Endothelial cell of umbilical vein (primary cell): Measurements from ENCODE around the gene SLIT2.

Source experiments
- EZH2 ChIP-seq: IDR thresholded peaks from 2 replicates; pipeline ENCODE4 v1.6.1; 2012; ENCODE audit warnings: borderline replicate concordance, low read depth, mild to moderate bottlenecking, moderate library complexity, low read length, inconsistent platforms; ENCODE audit not compliant: severe bottlenecking
- FOS ChIP-seq: IDR thresholded peaks from 2 replicates; pipeline ENCODE4 v1.6.1; 2011; ENCODE audit warnings: mild to moderate bottlenecking, low read length, moderate library complexity, borderline replicate concordance; ENCODE audit not compliant: insufficient read depth
- GATA2 ChIP-seq: IDR thresholded peaks from 2 replicates; pipeline ENCODE4 v1.7.0; 2011; ENCODE audit warnings: low read depth, mild to moderate bottlenecking, moderate library complexity, mixed read lengths, low read length; ENCODE audit not compliant: insufficient read length, insufficient read depth
- JUN ChIP-seq: IDR thresholded peaks from 2 replicates; pipeline ENCODE4 v1.6.1; 2011; ENCODE audit warnings: borderline replicate concordance, low read depth; ENCODE audit not compliant: insufficient read length, insufficient read depth
- MYC ChIP-seq: IDR thresholded peaks from one replicate; pipeline ENCODE4 v1.6.1; 2011; ENCODE audit warnings: mild to moderate bottlenecking, low read depth, low read length
- POLR2A ChIP-seq: IDR thresholded peaks from 2 replicates; pipeline ENCODE4 v1.6.1; 2012; ENCODE audit warnings: low read depth, mild to moderate bottlenecking, control low read depth, low read length
- POLR2AphosphoS5 ChIP-seq: IDR thresholded peaks from 2 replicates; pipeline ENCODE4 v1.6.1; 2012; ENCODE audit warnings: low read depth, mild to moderate bottlenecking, control low read depth, low read length, moderate library complexity; ENCODE audit not compliant: insufficient read depth
- TF ChIP-seq, protein P1 (sequence below), 2 donors: IDR thresholded peaks; 1 replicate in 1 of 2; 2 replicates in 1 of 2; pipeline ENCODE4 v1.5.1; 2011; ENCODE audit warnings: low read length in 2 of 2, mild to moderate bottlenecking in 2 of 2, moderate library complexity in 2 of 2, control low read depth in 1 of 2, inconsistent platforms in 1 of 2, low read depth in 1 of 2; ENCODE audit not compliant: insufficient read depth in 1 of 2; ENCODE audit errors: extremely low read depth in 1 of 2
- TF ChIP-seq, protein P2 (sequence below): IDR thresholded peaks from 2 replicates; pipeline ENCODE4 v1.6.1; 2011; ENCODE audit not compliant: insufficient read depth, insufficient read length

DNA sequence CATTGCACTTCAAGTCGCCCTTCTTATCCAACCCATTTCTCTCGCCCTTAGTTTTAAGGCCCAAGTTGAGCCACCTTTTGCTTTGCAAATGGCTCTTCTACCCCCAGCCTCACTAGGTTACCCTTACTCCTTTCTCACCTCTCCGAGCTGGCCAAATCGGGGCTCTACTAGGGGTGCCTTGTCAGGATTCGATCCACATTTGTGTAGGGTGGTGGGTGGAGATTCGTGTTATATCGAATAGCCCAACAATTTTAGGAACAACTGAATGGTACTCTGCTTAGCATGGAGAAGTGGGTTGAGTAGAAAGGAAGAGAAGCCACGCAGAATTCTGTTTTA is 3.5 kb downstream of the SLIT2 start:
- TF ChIP-seq EZH2 (no peak), POLR2A (no peak), MYC (no peak), POLR2AphosphoS5 (no peak), FOS (no peak), JUN (no peak), GATA2 (no peak)
- TF ChIP-seq, protein P1, sequence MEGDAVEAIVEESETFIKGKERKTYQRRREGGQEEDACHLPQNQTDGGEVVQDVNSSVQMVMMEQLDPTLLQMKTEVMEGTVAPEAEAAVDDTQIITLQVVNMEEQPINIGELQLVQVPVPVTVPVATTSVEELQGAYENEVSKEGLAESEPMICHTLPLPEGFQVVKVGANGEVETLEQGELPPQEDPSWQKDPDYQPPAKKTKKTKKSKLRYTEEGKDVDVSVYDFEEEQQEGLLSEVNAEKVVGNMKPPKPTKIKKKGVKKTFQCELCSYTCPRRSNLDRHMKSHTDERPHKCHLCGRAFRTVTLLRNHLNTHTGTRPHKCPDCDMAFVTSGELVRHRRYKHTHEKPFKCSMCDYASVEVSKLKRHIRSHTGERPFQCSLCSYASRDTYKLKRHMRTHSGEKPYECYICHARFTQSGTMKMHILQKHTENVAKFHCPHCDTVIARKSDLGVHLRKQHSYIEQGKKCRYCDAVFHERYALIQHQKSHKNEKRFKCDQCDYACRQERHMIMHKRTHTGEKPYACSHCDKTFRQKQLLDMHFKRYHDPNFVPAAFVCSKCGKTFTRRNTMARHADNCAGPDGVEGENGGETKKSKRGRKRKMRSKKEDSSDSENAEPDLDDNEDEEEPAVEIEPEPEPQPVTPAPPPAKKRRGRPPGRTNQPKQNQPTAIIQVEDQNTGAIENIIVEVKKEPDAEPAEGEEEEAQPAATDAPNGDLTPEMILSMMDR (IDR thresholded peaks at IDR 0.05; ENCODE audit: extremely low read depth in 1 of 2, insufficient read depth in 1 of 2, low read depth in 1 of 2, low read length in 2 of 2) = no peak
- TF ChIP-seq, protein P2, sequence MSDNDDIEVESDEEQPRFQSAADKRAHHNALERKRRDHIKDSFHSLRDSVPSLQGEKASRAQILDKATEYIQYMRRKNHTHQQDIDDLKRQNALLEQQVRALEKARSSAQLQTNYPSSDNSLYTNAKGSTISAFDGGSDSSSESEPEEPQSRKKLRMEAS = no peak
